Nucleus accumbens (tissue), 56 donors: ENCODE measurements around the gene TAOK2.

Experiments
- DNase-seq, 56 donors: peaks; one replicate each; lab custom pipeline; 2025; lab: John Stamatoyannopoulos, UW

The TAOK2 gene

DNA sequence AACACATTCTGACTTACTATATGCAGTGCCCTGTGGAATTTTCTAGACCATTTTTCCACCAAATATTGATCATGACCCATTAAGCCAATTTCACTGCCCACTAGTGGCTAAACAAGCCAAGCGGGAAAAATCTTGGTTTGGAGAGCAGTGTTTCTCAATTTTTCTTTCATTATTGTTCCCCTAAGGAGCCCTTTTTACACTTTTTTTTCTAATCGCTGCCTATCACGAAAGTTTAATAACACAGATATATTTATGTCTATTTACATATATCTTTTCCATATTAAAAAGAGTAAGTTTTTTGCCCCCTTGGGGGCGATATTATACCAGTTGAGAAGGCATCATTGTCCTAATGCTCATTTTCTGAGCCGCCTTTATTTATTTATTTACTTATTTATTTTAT lies 68.2 kb downstream of the TAOK2 start:
- DNase-seq = no peak
